Left ventricle myocardium inferior (tissue), 1 donor: Measurements from ENCODE around the gene DNAJB1. TPM values are rescaled to one million over a fixed set of nuclear protein-coding genes. Genes with fewer than 3 reads are reported as not detected.

Experiments
- DNase-seq: peaks from one replicate; pipeline ENCODE4 v3.0.0-alpha.2; 2020
- H3K27ac ChIP-seq: fragments of 200-600 bp; replicated peaks from 2 replicates; pipeline ENCODE4 v1.8.0; 2021
- H3K27me3 ChIP-seq: fragments of 200-600 bp; 2 replicates; pipeline ENCODE4 v1.8.0; 2021; ENCODE audit warnings: low read depth
- H3K36me3 ChIP-seq: fragments of 200-600 bp; 2 replicates; pipeline ENCODE4 v1.8.0; 2021
- H3K4me1 ChIP-seq: fragments of 200-600 bp; 2 replicates; pipeline ENCODE4 v1.8.0; 2021
- H3K4me3 ChIP-seq: fragments of 200-600 bp; 2 replicates; pipeline ENCODE4 v1.8.0; 2021; ENCODE audit warnings: mild to moderate bottlenecking, moderate library complexity
- H3K9me3 ChIP-seq: fragments of 200-600 bp; replicated peaks from 2 replicates; pipeline ENCODE4 v1.8.0; 2021
- CTCF ChIP-seq: fragments of 200-600 bp; IDR thresholded peaks from 2 replicates; pipeline ENCODE4 v1.8.0; 2021; ENCODE audit warnings: antibody characterized with exemption, mild to moderate bottlenecking, borderline replicate concordance
- intact Hi-C: fragments of 100-400 bp; cut with micrococcal nuclease; formaldehyde crosslinking; loops from one replicate; pipeline ENCODE4 v1.11.0; 2022
- total RNA-seq: library from RNA; stranded (reverse); fragmentation: NEBNext Ultra II Directional; extraction: Animal tissue kit (Norgen Biotek cat#: 25700); gene quantifications from one replicate; pipeline ENCODE4 v1.2.1, GENCODE V29; 2021
- donor health status: DM: no; HTN: yes; CAD: no; lungs with severe emphysema.

The DNAJB1 gene
- total RNA-seq, 1 donor from 2014 or later = 48.7 TPM

GRCh38 chr19:14519860-14520407 is 1.7 kb upstream of the DNAJB1 start:
- H3K27ac ChIP-seq = peak overlapping the region; percentile 100
- DNase-seq = no peak
- H3K9me3 ChIP-seq = no peaks in the 10 kb centered on the region
- H3K36me3 ChIP-seq = peaks cover 23% of the 10 kb centered on the region
- TF ChIP-seq CTCF = no peak
- H3K27me3 ChIP-seq = no peaks in the 10 kb centered on the region
- intact Hi-C loops = no loop called here
- peaks cover 40% of the 10 kb centered on the region for H3K4me1 ChIP-seq
- no peak overlapping the region for H3K4me3 ChIP-seq

DNA sequence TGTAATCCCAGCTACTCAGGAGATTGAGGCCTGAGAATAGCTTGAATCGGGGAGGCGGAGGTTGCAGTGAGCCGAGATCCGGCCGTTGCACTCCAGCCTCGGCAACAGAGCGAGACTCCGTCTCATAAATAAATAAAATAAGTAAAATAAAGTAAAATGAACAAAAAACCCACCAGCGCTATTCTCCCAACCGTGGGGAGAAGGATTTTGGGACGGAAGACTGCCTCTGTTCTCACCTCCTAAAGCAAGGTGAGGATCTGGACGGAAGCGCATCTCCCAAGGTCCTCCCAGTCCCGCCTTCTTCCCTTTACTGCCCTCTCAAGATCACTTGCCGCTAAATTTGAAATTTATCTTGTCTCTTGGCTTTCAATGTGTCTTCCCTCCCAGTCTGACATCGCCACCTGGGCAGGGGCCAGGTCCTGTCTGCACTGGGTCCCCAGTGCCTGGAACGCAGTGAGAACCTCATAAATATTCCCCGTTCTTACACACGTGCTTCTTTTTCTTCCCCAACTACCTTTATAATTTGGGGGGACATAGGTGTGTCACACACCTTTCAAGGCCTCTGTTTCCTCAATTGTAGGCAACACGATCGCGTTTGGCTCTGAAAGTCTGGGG is 1.2 kb upstream of the DNAJB1 start:
- peak overlapping the region; percentile 99 for H3K4me3 ChIP-seq
- no peak for TF ChIP-seq CTCF
- H3K36me3 ChIP-seq = peaks cover 28% of the 10 kb centered on the region
- intact Hi-C loops = no loop called here
- H3K9me3 ChIP-seq = no peaks in the 10 kb centered on the region
- H3K4me1 ChIP-seq = peaks cover 46% of the 10 kb centered on the region
- no peak for DNase-seq
- H3K27me3 ChIP-seq = no peaks in the 10 kb centered on the region
- H3K27ac ChIP-seq = peak overlapping the region; percentile 100

DNA sequence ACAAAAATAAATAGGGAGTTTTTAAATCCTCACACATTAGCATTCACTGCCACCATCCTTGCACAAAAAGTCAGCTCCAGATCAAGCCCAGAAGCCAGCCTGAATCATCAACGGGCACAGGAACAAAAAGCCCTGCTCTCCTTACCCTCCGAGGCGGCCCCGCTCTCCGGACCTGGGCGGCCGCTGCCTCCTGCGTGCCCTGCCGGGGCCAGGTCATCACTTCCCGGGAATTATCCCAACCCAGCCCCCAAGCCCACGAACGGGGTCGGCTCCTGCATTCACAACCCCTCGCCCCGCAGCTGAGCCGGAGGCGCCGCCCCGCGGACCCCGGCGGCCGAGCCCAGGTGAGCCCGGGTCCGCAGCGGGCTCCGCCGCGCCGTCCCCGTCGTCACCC is 754 bp downstream of the DNAJB1 start:
- Histone ChIP-seq H3K4me1 (peaks cover 59% of the 10 kb centered on the region), H3K36me3 (peaks cover 33% of the 10 kb centered on the region), H3K27me3 (no peaks in the 10 kb centered on the region), H3K9me3 (no peaks in the 10 kb centered on the region), H3K27ac (peak overlapping the region; percentile 100), H3K4me3 (peak overlapping the region; percentile 99)
- no peak for TF ChIP-seq CTCF
- DNase-seq = no peak
- intact Hi-C loops = no loop called here

DNA sequence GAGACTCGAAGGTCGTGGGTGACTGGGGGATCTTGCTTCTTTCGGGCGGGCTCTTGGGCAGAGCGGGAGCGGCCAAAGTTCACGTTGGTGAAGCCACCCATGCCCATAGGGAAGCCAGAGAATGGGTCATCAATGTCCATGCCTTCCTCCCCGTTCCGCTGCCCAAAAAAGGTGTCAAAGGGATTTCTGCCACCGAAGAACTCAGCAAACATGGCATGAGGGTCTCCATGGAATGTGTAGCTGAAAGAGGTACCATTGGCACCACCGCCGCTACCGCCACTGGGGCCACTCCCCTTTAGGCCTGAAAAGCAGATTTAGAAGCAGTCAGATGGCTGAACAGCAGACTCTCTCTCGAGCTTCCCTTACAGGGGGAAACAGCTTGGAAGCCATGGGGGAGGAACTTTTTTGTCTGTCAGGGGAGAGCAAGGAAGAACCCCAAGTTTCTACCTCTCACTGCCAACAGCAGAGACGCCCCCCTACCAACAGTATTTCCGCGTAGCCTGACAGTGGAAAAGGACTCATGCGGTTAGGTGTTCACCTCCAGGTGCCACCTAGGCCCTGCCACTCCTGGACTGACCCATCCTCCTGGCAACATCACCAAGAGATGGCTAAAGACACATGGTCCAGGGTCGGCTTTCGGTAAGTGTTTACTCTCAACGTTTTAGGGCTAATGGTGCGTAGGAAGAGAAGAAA is 1.3 kb downstream of the DNAJB1 start:
- no peak for TF ChIP-seq CTCF
- Histone ChIP-seq H3K36me3 (peaks cover 33% of the 10 kb centered on the region), H3K4me3 (peak overlapping the region; percentile 99), H3K27ac (peak overlapping the region; percentile 100), H3K9me3 (no peaks in the 10 kb centered on the region), H3K27me3 (no peaks in the 10 kb centered on the region), H3K4me1 (peaks cover 59% of the 10 kb centered on the region)
- intact Hi-C loops = no loop called here
- no peak for DNase-seq

DNA sequence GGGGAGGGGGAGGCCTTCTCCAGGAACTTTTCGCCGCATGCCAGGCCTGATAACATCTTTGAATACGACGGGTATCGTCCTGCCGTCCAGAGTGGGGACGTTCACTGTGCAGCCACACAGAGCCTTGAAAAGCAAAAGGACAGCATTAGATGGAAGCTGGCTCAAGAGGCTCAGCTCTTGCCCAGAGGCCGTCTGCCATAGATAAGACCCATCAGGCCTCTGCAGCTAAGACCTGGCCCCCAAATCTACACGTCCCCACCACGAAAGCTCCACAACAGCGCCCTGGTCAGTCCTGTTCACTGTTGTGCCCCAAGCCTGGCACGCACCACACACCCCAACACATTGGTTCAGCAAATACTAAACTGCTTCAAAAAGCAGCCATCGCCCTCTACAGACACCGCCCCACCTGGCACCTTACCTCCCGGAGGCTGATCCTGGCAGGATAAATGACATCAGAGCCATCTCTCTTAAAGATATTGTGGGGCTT is 2.1 kb downstream of the DNAJB1 start:
- DNase-seq = no peak
- H3K27me3 ChIP-seq = no peaks in the 10 kb centered on the region
- H3K36me3 ChIP-seq = peaks cover 33% of the 10 kb centered on the region
- no peak for TF ChIP-seq CTCF
- H3K4me1 ChIP-seq = peaks cover 59% of the 10 kb centered on the region
- intact Hi-C loops = no loop called here
- H3K27ac ChIP-seq = peak overlapping the region; percentile 100
- H3K4me3 ChIP-seq = peak overlapping the region; percentile 99
- H3K9me3 ChIP-seq = no peaks in the 10 kb centered on the region
